ENCODE results near the gene GIT1. TPM values are rescaled to one million over a fixed set of nuclear protein-coding genes. Genes with fewer than 3 reads are reported as not detected.

GIT1 gene
- total and polyA plus RNA-seq, 2 donors (not counting 3 experiments of a cell fraction or from before 2014, with no cell fraction given), result 75.5 to 92.5 TPM

DNA sequence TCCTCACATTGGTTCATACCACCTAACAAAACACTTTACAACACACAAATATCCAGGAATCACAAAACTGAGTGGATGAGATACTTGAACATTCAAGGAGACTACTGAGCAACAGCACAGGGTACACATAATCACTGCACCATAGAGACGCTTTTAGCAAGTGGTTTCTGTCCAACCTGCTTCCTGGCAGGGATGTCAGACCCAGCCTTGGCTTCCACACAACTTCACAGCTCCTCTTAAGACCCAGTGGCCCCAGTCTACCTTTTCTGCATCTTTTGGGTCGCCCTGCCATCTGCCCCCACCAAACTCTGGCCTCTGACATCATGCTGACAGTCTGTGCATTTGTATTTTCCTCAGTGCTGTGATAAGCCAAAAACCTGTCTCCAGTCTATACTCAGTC, 39.2 kb upstream of the GIT1 start:
- no peaks in the 10 kb centered on the region for H3K4me1 ChIP-seq (ENCODE audit: control insufficient read depth, extremely low read depth, insufficient read depth, low read length)
- DNase-seq (ENCODE audit: low read depth, low spot score) (no peak), FAIRE-seq (no peak)
- dilution Hi-C loops (cut with MboI; ENCODE audit: extremely low pct_ligation_motif_present, low sequenced_read_pairs) (no loop called here), intact Hi-C loops (cut with micrococcal nuclease) (no loop called here)
- POLR2A ChIA-PET, result no interaction called here
- no peaks in the 10 kb centered on the region for H3K27me3 ChIP-seq (ENCODE audit: control insufficient read depth in 2 of 2, insufficient read depth in 2 of 2, low read length in 2 of 2)
- BruUV-seq (replicated peaks), result no TSS peak
- TF ChIP-seq JUN (IDR thresholded peaks at IDR 0.05; ENCODE audit: borderline replicate concordance, insufficient read depth, insufficient read length, low read depth) (no peak), EZH2 (IDR thresholded peaks at IDR 0.05; ENCODE audit: borderline replicate concordance, low read depth, low read length, severe bottlenecking) (no peak), GATA2 (IDR thresholded peaks at IDR 0.05; ENCODE audit: insufficient read depth, insufficient read length, low read depth, low read length) (no peak), FOS (IDR thresholded peaks at IDR 0.05; ENCODE audit: borderline replicate concordance, insufficient read depth, low read length) (no peak), POLR2A (IDR thresholded peaks at IDR 0.05; ENCODE audit: low read depth, low read length) (no peak), POLR2AphosphoS5 (IDR thresholded peaks at IDR 0.05; ENCODE audit: insufficient read depth, low read depth, low read length) (no peak), MYC (IDR thresholded peaks at IDR 0.05; ENCODE audit: low read depth, low read length) (no peak)
- TF ChIP-seq, protein P1, sequence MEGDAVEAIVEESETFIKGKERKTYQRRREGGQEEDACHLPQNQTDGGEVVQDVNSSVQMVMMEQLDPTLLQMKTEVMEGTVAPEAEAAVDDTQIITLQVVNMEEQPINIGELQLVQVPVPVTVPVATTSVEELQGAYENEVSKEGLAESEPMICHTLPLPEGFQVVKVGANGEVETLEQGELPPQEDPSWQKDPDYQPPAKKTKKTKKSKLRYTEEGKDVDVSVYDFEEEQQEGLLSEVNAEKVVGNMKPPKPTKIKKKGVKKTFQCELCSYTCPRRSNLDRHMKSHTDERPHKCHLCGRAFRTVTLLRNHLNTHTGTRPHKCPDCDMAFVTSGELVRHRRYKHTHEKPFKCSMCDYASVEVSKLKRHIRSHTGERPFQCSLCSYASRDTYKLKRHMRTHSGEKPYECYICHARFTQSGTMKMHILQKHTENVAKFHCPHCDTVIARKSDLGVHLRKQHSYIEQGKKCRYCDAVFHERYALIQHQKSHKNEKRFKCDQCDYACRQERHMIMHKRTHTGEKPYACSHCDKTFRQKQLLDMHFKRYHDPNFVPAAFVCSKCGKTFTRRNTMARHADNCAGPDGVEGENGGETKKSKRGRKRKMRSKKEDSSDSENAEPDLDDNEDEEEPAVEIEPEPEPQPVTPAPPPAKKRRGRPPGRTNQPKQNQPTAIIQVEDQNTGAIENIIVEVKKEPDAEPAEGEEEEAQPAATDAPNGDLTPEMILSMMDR (IDR thresholded peaks at IDR 0.05; ENCODE audit: extremely low read depth in 1 of 2, insufficient read depth in 1 of 2, low read depth in 1 of 2, low read length in 2 of 2), result no peak
- TF ChIP-seq, protein P2, sequence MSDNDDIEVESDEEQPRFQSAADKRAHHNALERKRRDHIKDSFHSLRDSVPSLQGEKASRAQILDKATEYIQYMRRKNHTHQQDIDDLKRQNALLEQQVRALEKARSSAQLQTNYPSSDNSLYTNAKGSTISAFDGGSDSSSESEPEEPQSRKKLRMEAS (IDR thresholded peaks at IDR 0.05; ENCODE audit: insufficient read depth, insufficient read length), result no peak
- H3K9me1 ChIP-seq (replicated peaks; ENCODE audit: control insufficient read depth, extremely low read depth, insufficient read depth, low read length), result no peaks in the 10 kb centered on the region
- no peak overlapping the region for H3K4me2 ChIP-seq (ENCODE audit: insufficient read depth, low read length)
- no peak overlapping the region for H3K27ac ChIP-seq (ENCODE audit: insufficient read depth, low read depth, low read length)
- no peak overlapping the region for H3K4me3 ChIP-seq (replicated peaks in 1 of 3; ENCODE audit: insufficient read depth in 1 of 3, low read depth in 1 of 3, low read length in 3 of 3)
- H3K9ac ChIP-seq (replicated peaks; ENCODE audit: extremely low read depth, insufficient read depth, low read length), result no peak overlapping the region
- H4K20me1 ChIP-seq (replicated peaks; ENCODE audit: control insufficient read depth, extremely low read depth, insufficient read depth, low read length), result no peaks in the 10 kb centered on the region
- no peak overlapping the region for H2AFZ ChIP-seq (ENCODE audit: low read depth, low read length)
- CTCF ChIA-PET, result interaction anchor here (5.1 kb wide), 1 partner anchor 11 kb away, joined by 37 read pairs; no protein-coding TSS in a partner anchor
- H3K79me2 ChIP-seq (ENCODE audit: control insufficient read depth, insufficient read depth, low read length), result no peaks in the 10 kb centered on the region
- no peaks in the 10 kb centered on the region for H3K9me3 ChIP-seq (replicated peaks; ENCODE audit: control insufficient read depth, insufficient read depth, low read length)
- H3K36me3 ChIP-seq (ENCODE audit: control insufficient read depth in 2 of 2, extremely low read depth in 1 of 2, insufficient read depth in 2 of 2, low read length in 2 of 2), result peaks cover 11 to 31% of the 10 kb centered on the region in 2 experiments
